ENCODE measurements around the gene ECM2.

The ECM2 gene

GRCh38 chr9:92496396-92497176, 39.2 kb downstream of the ECM2 start:
- no peak for DNase-seq

GRCh38 chr9:92494856-92495255, 40.9 kb downstream of the ECM2 start:
- no peak for DNase-seq

- DNase-seq, result no peak
Observed at GRCh38 chr9:92493749-92494387, 41.9 kb downstream of the ECM2 start.

- no peak for DNase-seq
Observed at GRCh38 chr9:92492781-92493401, 42.9 kb downstream of the ECM2 start.

- DNase-seq, result no peak
Observed at GRCh38 chr9:92488681-92489550, 46.9 kb downstream of the ECM2 start.

GRCh38 chr9:92486371-92486770, 49.4 kb downstream of the ECM2 start:
- DNase-seq, result no peak

- DNase-seq, result no peak
Observed at GRCh38 chr9:92484563-92484962, 51.2 kb downstream of the ECM2 start.

GRCh38 chr9:92483627-92484545, 51.9 kb downstream of the ECM2 start:
- no peak for DNase-seq

- DNase-seq, result no peak
Observed at GRCh38 chr9:92482805-92483204, 53.0 kb downstream of the ECM2 start.

- DNase-seq, result no peak
Observed at GRCh38 chr9:92482329-92482728, 53.5 kb downstream of the ECM2 start, which contains the start of gene ASPN. Gene ASPN, minus strand, starts transcription at chr9:92482506.

GRCh38 chr9:92480986-92481633, 54.7 kb downstream of the ECM2 start:
- no peak for DNase-seq

GRCh38 chr9:92480291-92480771, 55.5 kb downstream of the ECM2 start:
- no peak for DNase-seq

GRCh38 chr9:92479346-92479745, 56.4 kb downstream of the ECM2 start:
- no peak for DNase-seq

- no peak for DNase-seq
Observed at GRCh38 chr9:92478783-92479182, 57.0 kb downstream of the ECM2 start.

GRCh38 chr9:92476962-92477361, 58.8 kb downstream of the ECM2 start:
- no peak for DNase-seq

GRCh38 chr9:92474587-92474986, 61.2 kb downstream of the ECM2 start:
- no peak for DNase-seq

GRCh38 chr9:92468206-92468605, 67.6 kb downstream of the ECM2 start:
- DNase-seq, result no peak

- DNase-seq, result no peak
Observed at GRCh38 chr9:92467511-92467910, 68.3 kb downstream of the ECM2 start.

GRCh38 chr9:92467041-92467440, 68.7 kb downstream of the ECM2 start:
- no peak for DNase-seq

GRCh38 chr9:92463984-92464383, 71.8 kb downstream of the ECM2 start:
- DNase-seq, result no peak

- DNase-seq, result no peak
Observed at GRCh38 chr9:92463387-92463786, 72.4 kb downstream of the ECM2 start.
